PC-9 (cell line): ENCODE results near the gene CCDC85C. TPM values are rescaled to one million over a fixed set of nuclear protein-coding genes. Genes with fewer than 3 reads are reported as not detected.

Experiments
- BruUV-seq: library from RNA; stranded (reverse); fragments of 400-500 nt; replicated peaks from 2 replicates; lab custom pipeline; 2021; lab: Mats Ljungman, UMichigan
- CTCF ChIA-PET: fragments of 300-600 bp; sonication (Branson Sonifier 250); formaldehyde crosslinking; loops from one replicate; lab custom pipeline; 2022; ENCODE audit warnings: antibody characterized with exemption; lab: Charles Lee
- POLR2A ChIA-PET: fragments of 300-600 bp; sonication (Branson Sonifier 250); formaldehyde crosslinking; loops from one replicate; lab custom pipeline; 2022; ENCODE audit warnings: antibody characterized with exemption; ENCODE audit not compliant: unreplicated experiment; lab: Charles Lee
- DNase-seq, 2 experiments: peaks; one replicate each; pipeline versions ENCODE4 v3.0.0 to v3.0.0-alpha.2; 2015 to 2022; ENCODE audit warnings: mixed read lengths in 1 of 2
- H2AFZ ChIP-seq: fragments of 200-600 bp; sonication (generic); 2 replicates; pipeline ENCODE4 v1.8.1; 2017; ENCODE audit warnings: antibody characterized with exemption
- H3F3A ChIP-seq: fragments of 200-600 bp; sonication (generic); 2 replicates; pipeline ENCODE4 v1.8.1; 2017; ENCODE audit warnings: antibody characterized with exemption, mild to moderate bottlenecking, low read depth; ENCODE audit not compliant: insufficient read depth
- H3K27ac ChIP-seq: fragments of 200-600 bp; sonication (generic); 2 replicates; pipeline ENCODE4 v1.6.1; 2016; ENCODE audit warnings: mixed run types
- H3K27me3 ChIP-seq: fragments of 200-600 bp; sonication (generic); 2 replicates; pipeline ENCODE4 v1.6.1; 2016; ENCODE audit warnings: low read depth, mixed run types; ENCODE audit not compliant: insufficient read depth
- H3K36me3 ChIP-seq: fragments of 200-600 bp; sonication (generic); 2 replicates; pipeline ENCODE4 v1.6.1; 2016; ENCODE audit warnings: low read depth, mixed run types
- H3K4me1 ChIP-seq: fragments of 200-600 bp; sonication (generic); replicated peaks from 2 replicates; pipeline ENCODE4 v1.6.1; 2016; ENCODE audit warnings: mixed run types; ENCODE audit not compliant: insufficient read depth
- H3K4me2 ChIP-seq: fragments of 200-600 bp; sonication (generic); 2 replicates; pipeline ENCODE4 v1.6.1; 2017; ENCODE audit warnings: mixed run types
- H3K4me3 ChIP-seq: fragments of 200-600 bp; sonication (generic); 2 replicates; pipeline ENCODE4 v1.6.1; 2016; ENCODE audit warnings: mixed run types
- H3K79me2 ChIP-seq: fragments of 200-600 bp; sonication (generic); 2 replicates; pipeline ENCODE4 v1.6.1; 2017; ENCODE audit warnings: low read depth, mixed run types
- H3K9me2 ChIP-seq: fragments of 200-600 bp; sonication (generic); 2 replicates; pipeline ENCODE4 v1.8.1; 2017; ENCODE audit warnings: mild to moderate bottlenecking; ENCODE audit not compliant: insufficient read depth
- H3K9me3 ChIP-seq: fragments of 200-600 bp; sonication (generic); 2 replicates; pipeline ENCODE4 v1.8.1; 2016; ENCODE audit warnings: low read depth; ENCODE audit not compliant: insufficient read depth
- H4K20me1 ChIP-seq: fragments of 200-600 bp; sonication (generic); 2 replicates; pipeline ENCODE4 v1.8.1; 2017; ENCODE audit not compliant: insufficient read depth
- CTCF ChIP-seq: fragments of 200-600 bp; sonication (generic); conservative IDR thresholded peaks from 2 replicates; pipeline ENCODE4 v1.6.1; 2017; ENCODE audit warnings: mixed run types, antibody characterized with exemption, mild to moderate bottlenecking, moderate library complexity
- EZH2 ChIP-seq: fragments of 200-600 bp; sonication (generic); IDR thresholded peaks from 2 replicates; pipeline ENCODE4 v1.8.0; 2017; ENCODE audit warnings: antibody characterized with exemption, low read depth
- intact Hi-C: fragments of 100-400 bp; cut with micrococcal nuclease; formaldehyde crosslinking; loops from one replicate; pipeline ENCODE4 v1.10.0; 2022; ENCODE audit not compliant: unreplicated experiment
- total RNA-seq: library from RNA; stranded (reverse); gene quantifications from 2 replicates; pipeline ENCODE4 v1.2.3, GENCODE V29; 2021

The CCDC85C gene
- total RNA-seq, 1 experiment from 2014 or later, result 21.2 TPM

DNA sequence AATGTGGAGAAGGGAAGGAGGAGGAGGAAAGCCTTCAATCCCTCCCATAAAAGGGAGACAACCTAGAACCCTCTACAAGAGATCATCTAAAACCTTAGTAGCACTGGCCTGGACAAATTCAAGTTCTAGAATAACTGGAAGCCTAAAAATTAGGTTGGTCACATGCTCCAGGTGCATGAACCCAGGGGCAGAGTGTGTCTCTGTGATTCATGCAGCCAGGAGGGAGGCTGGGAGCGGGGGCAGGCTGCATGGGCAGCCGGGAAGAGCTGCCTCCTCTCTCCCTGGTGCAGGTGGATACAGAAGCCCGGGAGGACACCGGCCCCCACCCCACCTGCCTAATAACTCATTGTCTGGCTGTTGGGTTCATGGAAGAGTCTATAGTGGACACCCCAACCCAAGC is 38.6 kb downstream of the CCDC85C start:
- Histone ChIP-seq H3K9me3 (no peaks in the 10 kb centered on the region), H3K4me1 (peaks cover 42% of the 10 kb centered on the region), H3K27me3 (no peaks in the 10 kb centered on the region), H3K27ac (no peak overlapping the region), H3K79me2 (0 out of 2 replicates have a peak, but pooled peaks cover 3% of the 10 kb centered on the region), H3F3A (no peaks in the 10 kb centered on the region), H3K4me2 (no peak overlapping the region), H3K9me2 (no peaks in the 10 kb centered on the region), H2AFZ (no peak overlapping the region), H4K20me1 (no peaks in the 10 kb centered on the region), H3K4me3 (no peak overlapping the region), H3K36me3 (no peaks in the 10 kb centered on the region)
- ChIA-PET CTCF (no interaction called here), POLR2A (no interaction called here)
- no peak for TF ChIP-seq EZH2
- no peak for TF ChIP-seq CTCF
- BruUV-seq, result no TSS peak
- intact Hi-C loops, result no loop called here
- no peak for DNase-seq

DNA sequence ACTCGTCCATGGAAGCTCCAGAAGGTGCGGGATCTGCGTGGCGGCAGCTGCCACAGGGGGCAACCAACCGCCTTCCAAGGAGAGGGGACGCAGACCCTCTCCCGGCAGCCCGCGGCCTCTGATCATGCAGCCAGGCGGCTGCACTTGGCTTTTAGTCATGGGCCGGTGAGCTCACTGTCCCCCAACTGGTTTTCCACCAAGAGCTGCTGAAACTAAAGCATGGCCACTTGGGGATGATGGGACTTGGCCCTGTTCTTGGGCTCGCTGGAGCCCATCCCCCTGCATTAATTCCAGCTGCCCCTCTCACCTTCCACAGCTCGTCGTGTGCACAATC is 39.1 kb downstream of the CCDC85C start:
- intact Hi-C loops, result loop anchor here (5.0 kb wide), 1 partner anchor 43 kb away; no protein-coding TSS in a partner anchor
- Histone ChIP-seq H3K9me3 (no peaks in the 10 kb centered on the region), H3K27ac (no peak overlapping the region), H2AFZ (no peak overlapping the region), H3K79me2 (0 out of 2 replicates have a peak, but pooled peaks cover 3% of the 10 kb centered on the region), H3F3A (no peaks in the 10 kb centered on the region), H3K36me3 (no peaks in the 10 kb centered on the region), H3K4me3 (no peak overlapping the region), H4K20me1 (no peaks in the 10 kb centered on the region), H3K4me2 (no peak overlapping the region), H3K27me3 (no peaks in the 10 kb centered on the region), H3K9me2 (no peaks in the 10 kb centered on the region), H3K4me1 (peaks cover 42% of the 10 kb centered on the region)
- CTCF ChIA-PET, result no interaction called here
- no TSS peak for BruUV-seq
- TF ChIP-seq EZH2 (no peak), CTCF (no peak)
- POLR2A ChIA-PET, result interaction anchor here (0.7 kb wide), 1 partner anchor 9 kb away, joined by 4 read pairs; no protein-coding TSS in a partner anchor
- DNase-seq, result no peak

- no peaks in the 10 kb centered on the region for H3K9me3 ChIP-seq
- H3K27ac ChIP-seq, result no peak overlapping the region
- DNase-seq, result no peak
- H3K36me3 ChIP-seq, result no peaks in the 10 kb centered on the region
- no peak overlapping the region for H3K4me3 ChIP-seq
- H3K4me2 ChIP-seq, result no peak overlapping the region
- H3K4me1 ChIP-seq, result peaks cover 42% of the 10 kb centered on the region
- ChIA-PET POLR2A (interaction anchor here (0.7 kb wide), 1 partner anchor 10 kb away, joined by 4 read pairs; no protein-coding TSS in a partner anchor), CTCF (no interaction called here)
- H4K20me1 ChIP-seq, result no peaks in the 10 kb centered on the region
- no peak overlapping the region for H2AFZ ChIP-seq
- H3F3A ChIP-seq, result no peaks in the 10 kb centered on the region
- intact Hi-C loops, result loop anchor here (5.0 kb wide), 1 partner anchor 42 kb away; no protein-coding TSS in a partner anchor
- H3K9me2 ChIP-seq, result no peaks in the 10 kb centered on the region
- H3K27me3 ChIP-seq, result no peaks in the 10 kb centered on the region
- H3K79me2 ChIP-seq, result 0 out of 2 replicates have a peak, but pooled peaks cover 3% of the 10 kb centered on the region
- no peak for TF ChIP-seq EZH2
- TF ChIP-seq CTCF, result no peak
- no TSS peak for BruUV-seq
Observed at GRCh38 chr14:99564256-99564925, 39.6 kb downstream of the CCDC85C start.
